ENCODE data around the gene OR9Q1. TPM values are rescaled to one million over a fixed set of nuclear protein-coding genes. Genes with fewer than 3 reads are reported as not detected.

OR9Q1 gene
- polyA plus RNA-seq, 2 of the 4 experiments (the other 2 are of a cell fraction) = not detected

- Histone ChIP-seq H3K27ac (no peak within 1 kb of the TSS), H3K9me3 (no peaks in the 10 kb centered on the region), H3K4me2 (no peak within 1 kb of the TSS), H3K4me3 (no peak within 1 kb of the TSS), H3K4me1 (no peaks in the 10 kb centered on the region)
- DNase-seq (ENCODE audit: low read depth in 1 of 2, low spot score in 1 of 2) (no peak), FAIRE-seq (no peak), ATAC-seq (no peak)
- TF ChIP-seq ZSCAN20 (CRISPR knock-in tag; IDR thresholded peaks at IDR 0.05) = no peak
- no peak for TF ChIP-seq MAZ (IDR thresholded peaks at IDR 0.05; ENCODE audit: borderline replicate concordance, low read depth, low read length)
- TF ChIP-seq ZNF302 (CRISPR knock-in tag; IDR thresholded peaks at IDR 0.05) = no peak
- no peak for TF ChIP-seq CBX2 (IDR thresholded peaks at IDR 0.05; ENCODE audit: borderline replicate concordance, low read depth)
- TF ChIP-seq GATA3 (IDR thresholded peaks at IDR 0.05; ENCODE audit: borderline replicate concordance) = no peak
- TF ChIP-seq HMGXB4 (CRISPR knock-in tag; IDR thresholded peaks at IDR 0.05; ENCODE audit: borderline replicate concordance) = no peak
- no peak for TF ChIP-seq PBX3 (IDR thresholded peaks at IDR 0.05)
- TF ChIP-seq ESRRA (IDR thresholded peaks at IDR 0.05; ENCODE audit: borderline replicate concordance, low read length) = no peak
- TF ChIP-seq TP53 (CRISPR knock-in tag; IDR thresholded peaks at IDR 0.05) = no peak
- no peak for TF ChIP-seq TFCP2L1 (CRISPR knock-in tag; IDR thresholded peaks at IDR 0.05)
- no peak for TF ChIP-seq MAFK (IDR thresholded peaks at IDR 0.05; ENCODE audit: partially characterized antibody)
- no peak for TF ChIP-seq NFE2L2 (conservative IDR thresholded peaks at IDR 0.05; ENCODE audit: low read length)
- TF ChIP-seq BCL3 (IDR thresholded peaks at IDR 0.05) = no peak
- TF ChIP-seq EHF (CRISPR knock-in tag; IDR thresholded peaks at IDR 0.05) = no peak
- no peak for TF ChIP-seq CTCF (IDR thresholded peaks at IDR 0.05)
- TF ChIP-seq EHMT2 (IDR thresholded peaks at IDR 0.05; ENCODE audit: low read depth) = no peak
- no peak for TF ChIP-seq HOXA7 (CRISPR knock-in tag; IDR thresholded peaks at IDR 0.05)
- CTCF ChIA-PET = no interaction called here
- POLR2A ChIA-PET = no interaction called here
Measured at GRCh38 chr11:58030653-58031052, 7.0 kb downstream of the OR9Q1 start, which contains the start of gene OR6Q1. TSS of gene OR6Q1 (plus strand) at chr11:58030953. CDS start at chr11:58030953, 0 bp downstream.

- Histone ChIP-seq H3K9me3 (no peaks in the 10 kb centered on the region; the same call in 2 of the 3 replicates), H3K27ac (no peak overlapping the region), H3K4me2 (no peak overlapping the region), H3K4me3 (no peak overlapping the region), H3K4me1 (no peaks in the 10 kb centered on the region)
- ChIA-PET POLR2A (no interaction called here), CTCF (no interaction called here)
- DNase-seq (ENCODE audit: low read depth in 1 of 2, low spot score in 1 of 2) (no peak), FAIRE-seq (no peak), ATAC-seq (no peak)
- WGBS (ENCODE audit: missing lambda C conversion rate) = 40% methylated on average over 2 of the region's 2 CpGs
- TF ChIP-seq MAZ (IDR thresholded peaks at IDR 0.05; ENCODE audit: borderline replicate concordance, low read depth, low read length) = no peak
- TF ChIP-seq POLR2A (IDR thresholded peaks at IDR 0.05; ENCODE audit: low read length) = no peak
- no peak for TF ChIP-seq HEYL (CRISPR knock-in tag; IDR thresholded peaks at IDR 0.05)
- no peak for TF ChIP-seq SREBF2 (IDR thresholded peaks at IDR 0.05)
Measured at GRCh38 chr11:58034471-58034870, 10.8 kb downstream of the OR9Q1 start.

- FAIRE-seq (no peak), DNase-seq (ENCODE audit: low read depth in 1 of 2, low spot score in 1 of 2) (no peak), ATAC-seq (no peak)
- ChIA-PET CTCF (no interaction called here), POLR2A (no interaction called here)
- H3K4me2 ChIP-seq = no peak overlapping the region
- no peak overlapping the region for H3K27ac ChIP-seq
- no peaks in the 10 kb centered on the region; the same call in 2 of the 3 replicates for H3K9me3 ChIP-seq
- H3K4me3 ChIP-seq = no peak overlapping the region
- H3K4me1 ChIP-seq = no peaks in the 10 kb centered on the region
- TF ChIP-seq ZFP36 (IDR thresholded peaks at IDR 0.05; ENCODE audit: borderline replicate concordance, partially characterized antibody) = no peak
- no peak for TF ChIP-seq POLR2A (IDR thresholded peaks at IDR 0.05; ENCODE audit: low read length)
- no peak for TF ChIP-seq ZC3H11A (IDR thresholded peaks at IDR 0.05)
- TF ChIP-seq HOXA7 (CRISPR knock-in tag; IDR thresholded peaks at IDR 0.05) = no peak
- no peak for TF ChIP-seq BCL3 (IDR thresholded peaks at IDR 0.05)
- no peak for TF ChIP-seq MAFK (IDR thresholded peaks at IDR 0.05; ENCODE audit: partially characterized antibody)
- TF ChIP-seq RAD21 (conservative IDR thresholded peaks at IDR 0.05 in 1 of 2, IDR thresholded peaks at IDR 0.05 in 1 of 2) = no peak
- TF ChIP-seq ATOH8 (CRISPR knock-in tag; IDR thresholded peaks at IDR 0.05; ENCODE audit: low read depth) = no peak
- no peak for TF ChIP-seq JUNB (IDR thresholded peaks at IDR 0.05)
- TF ChIP-seq CEBPB (IDR thresholded peaks at IDR 0.05) = no peak
- no peak for TF ChIP-seq ESRRA (IDR thresholded peaks at IDR 0.05; ENCODE audit: borderline replicate concordance, low read length)
- no peak for TF ChIP-seq USF2 (IDR thresholded peaks at IDR 0.05)
Measured at GRCh38 chr11:58039589-58039988, 15.9 kb downstream of the OR9Q1 start.
